ENCODE data around the gene SLC66A1.

DNA sequence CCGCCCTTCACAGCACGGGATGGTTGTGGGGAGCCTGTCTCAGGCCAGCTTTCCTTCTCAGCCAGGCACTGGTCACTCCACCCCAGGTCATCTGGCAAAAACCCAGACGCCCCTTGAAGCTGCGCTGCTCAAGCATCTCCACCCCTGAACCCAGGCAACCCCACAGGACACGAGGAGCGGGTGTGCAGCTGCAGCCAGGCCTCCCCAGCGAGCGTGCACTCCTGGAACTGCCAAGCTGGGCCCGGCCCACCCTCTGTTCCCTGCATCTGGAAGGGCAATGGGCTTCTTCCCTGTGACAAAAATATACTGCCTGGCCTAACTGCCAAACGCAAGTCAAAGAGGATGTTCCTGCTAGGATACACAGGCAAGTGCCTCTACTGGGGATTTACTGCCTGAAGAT is 39.7 kb downstream of the SLC66A1 start:
- TF ChIP-seq, protein P1, sequence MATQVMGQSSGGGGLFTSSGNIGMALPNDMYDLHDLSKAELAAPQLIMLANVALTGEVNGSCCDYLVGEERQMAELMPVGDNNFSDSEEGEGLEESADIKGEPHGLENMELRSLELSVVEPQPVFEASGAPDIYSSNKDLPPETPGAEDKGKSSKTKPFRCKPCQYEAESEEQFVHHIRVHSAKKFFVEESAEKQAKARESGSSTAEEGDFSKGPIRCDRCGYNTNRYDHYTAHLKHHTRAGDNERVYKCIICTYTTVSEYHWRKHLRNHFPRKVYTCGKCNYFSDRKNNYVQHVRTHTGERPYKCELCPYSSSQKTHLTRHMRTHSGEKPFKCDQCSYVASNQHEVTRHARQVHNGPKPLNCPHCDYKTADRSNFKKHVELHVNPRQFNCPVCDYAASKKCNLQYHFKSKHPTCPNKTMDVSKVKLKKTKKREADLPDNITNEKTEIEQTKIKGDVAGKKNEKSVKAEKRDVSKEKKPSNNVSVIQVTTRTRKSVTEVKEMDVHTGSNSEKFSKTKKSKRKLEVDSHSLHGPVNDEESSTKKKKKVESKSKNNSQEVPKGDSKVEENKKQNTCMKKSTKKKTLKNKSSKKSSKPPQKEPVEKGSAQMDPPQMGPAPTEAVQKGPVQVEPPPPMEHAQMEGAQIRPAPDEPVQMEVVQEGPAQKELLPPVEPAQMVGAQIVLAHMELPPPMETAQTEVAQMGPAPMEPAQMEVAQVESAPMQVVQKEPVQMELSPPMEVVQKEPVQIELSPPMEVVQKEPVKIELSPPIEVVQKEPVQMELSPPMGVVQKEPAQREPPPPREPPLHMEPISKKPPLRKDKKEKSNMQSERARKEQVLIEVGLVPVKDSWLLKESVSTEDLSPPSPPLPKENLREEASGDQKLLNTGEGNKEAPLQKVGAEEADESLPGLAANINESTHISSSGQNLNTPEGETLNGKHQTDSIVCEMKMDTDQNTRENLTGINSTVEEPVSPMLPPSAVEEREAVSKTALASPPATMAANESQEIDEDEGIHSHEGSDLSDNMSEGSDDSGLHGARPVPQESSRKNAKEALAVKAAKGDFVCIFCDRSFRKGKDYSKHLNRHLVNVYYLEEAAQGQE (IDR thresholded peaks at IDR 0.05; ENCODE audit: insufficient read depth in 1 of 2, low read depth in 2 of 2, low read length in 2 of 2): no peak
- TF ChIP-seq TAF1 (IDR thresholded peaks at IDR 0.05; ENCODE audit: borderline replicate concordance, insufficient read depth, low read length) (no peak), POLR2AphosphoS5 (IDR thresholded peaks at IDR 0.05; ENCODE audit: low read depth, low read length) (no peak), SIN3A (IDR thresholded peaks at IDR 0.05; ENCODE audit: borderline replicate concordance, insufficient read depth, low read length) (no peak), FOXP2 (optimal IDR thresholded peaks at IDR 0.05; ENCODE audit: borderline replicate concordance, extremely low read depth, extremely low read length, insufficient read depth) (no peak)
